Measurements from ENCODE around the gene TNNI2. TPM values are rescaled to one million over a fixed set of nuclear protein-coding genes. Genes with fewer than 3 reads are reported as not detected.
A peak's percentile ranks its signal among the peaks of the same experiment; 100 is the strongest.

The TNNI2 gene
- total and polyA plus RNA-seq, 2 donors (not counting 1 experiment from before 2014, with no cell fraction given): 2.9 to 12.9 TPM

DNA sequence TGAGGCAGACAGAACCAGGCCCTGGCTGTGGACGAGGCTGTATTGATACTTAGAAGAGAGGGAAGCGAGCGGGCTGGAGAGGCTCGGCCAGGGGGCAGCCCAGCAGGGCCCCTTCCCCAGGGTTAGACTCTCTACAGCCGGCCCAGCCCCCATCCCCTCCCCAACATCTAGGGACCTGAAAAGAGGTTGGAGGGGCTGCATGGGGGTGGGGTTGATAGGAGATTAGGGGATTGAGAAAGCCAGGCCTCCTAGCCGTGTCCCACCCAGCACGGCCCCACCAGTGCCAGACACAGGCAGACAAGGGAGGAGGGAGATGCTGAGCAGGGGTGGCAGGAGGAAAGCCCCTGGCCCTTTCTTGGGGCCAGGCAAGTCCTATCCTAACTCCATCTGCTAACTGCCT is 19.8 kb downstream of the TNNI2 start:
- H3K9ac ChIP-seq (ENCODE audit: low read length): no peak overlapping the region
- no peak overlapping the region for H3K27ac ChIP-seq (ENCODE audit: low read length in 2 of 2)
- H3K9me3 ChIP-seq (ENCODE audit: control extremely low read depth in 1 of 3, control insufficient read depth in 2 of 3, insufficient read depth in 1 of 3, low read length in 2 of 3): no peaks in the 10 kb centered on the region
- peaks cover 100% of the 10 kb centered on the region for H4K20me1 ChIP-seq (ENCODE audit: control insufficient read depth, insufficient read depth, low read length, poor library complexity, severe bottlenecking)
- H3K4me2 ChIP-seq (replicated peaks; ENCODE audit: low read depth, low read length, poor library complexity, severe bottlenecking): peak overlapping the region; percentile 9
- TF ChIP-seq EZH2 (IDR thresholded peaks at IDR 0.05; ENCODE audit: borderline replicate concordance, insufficient read depth, low read depth, low read length, poor library complexity, severe bottlenecking): no peak
- TF ChIP-seq, protein P1, sequence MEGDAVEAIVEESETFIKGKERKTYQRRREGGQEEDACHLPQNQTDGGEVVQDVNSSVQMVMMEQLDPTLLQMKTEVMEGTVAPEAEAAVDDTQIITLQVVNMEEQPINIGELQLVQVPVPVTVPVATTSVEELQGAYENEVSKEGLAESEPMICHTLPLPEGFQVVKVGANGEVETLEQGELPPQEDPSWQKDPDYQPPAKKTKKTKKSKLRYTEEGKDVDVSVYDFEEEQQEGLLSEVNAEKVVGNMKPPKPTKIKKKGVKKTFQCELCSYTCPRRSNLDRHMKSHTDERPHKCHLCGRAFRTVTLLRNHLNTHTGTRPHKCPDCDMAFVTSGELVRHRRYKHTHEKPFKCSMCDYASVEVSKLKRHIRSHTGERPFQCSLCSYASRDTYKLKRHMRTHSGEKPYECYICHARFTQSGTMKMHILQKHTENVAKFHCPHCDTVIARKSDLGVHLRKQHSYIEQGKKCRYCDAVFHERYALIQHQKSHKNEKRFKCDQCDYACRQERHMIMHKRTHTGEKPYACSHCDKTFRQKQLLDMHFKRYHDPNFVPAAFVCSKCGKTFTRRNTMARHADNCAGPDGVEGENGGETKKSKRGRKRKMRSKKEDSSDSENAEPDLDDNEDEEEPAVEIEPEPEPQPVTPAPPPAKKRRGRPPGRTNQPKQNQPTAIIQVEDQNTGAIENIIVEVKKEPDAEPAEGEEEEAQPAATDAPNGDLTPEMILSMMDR (IDR thresholded peaks at IDR 0.05): no peak
- peaks cover 43 to 78% of the 10 kb centered on the region in 2 donors for H3K4me1 ChIP-seq (ENCODE audit: control insufficient read depth in 2 of 2, insufficient read depth in 2 of 2, low read length in 2 of 2)
- peaks cover 0 to 75% of the 10 kb centered on the region in 2 experiments for H3K36me3 ChIP-seq (replicated peaks in 1 of 2; ENCODE audit: control extremely low read depth in 1 of 2, control insufficient read depth in 1 of 2, extremely low read depth in 1 of 2, insufficient read depth in 2 of 2, low read length in 1 of 2)
- ChIA-PET CTCF (interaction anchor here (1.5 to 2.0 kb wide), 2 partner anchors 24 kb away, joined by 6 read pairs; no protein-coding TSS in a partner anchor), POLR2A (no interaction called here)
- peaks cover 35% of the 10 kb centered on the region for H3K4me1 Mint-ChIP-seq
- H2AFZ ChIP-seq (ENCODE audit: insufficient read depth, low read depth, low read length, poor library complexity, severe bottlenecking): no peak overlapping the region
- no peaks in the 10 kb centered on the region for H3K27me3 Mint-ChIP-seq
- H3K79me2 ChIP-seq (ENCODE audit: control insufficient read depth, insufficient read depth, low read length): peaks cover 100% of the 10 kb centered on the region
- WGBS (ENCODE audit: insufficient coverage): 96% methylated on average over 3 of the region's 7 CpGs
- H3K4me3 Mint-ChIP-seq: no peak overlapping the region
- H3K9me3 Mint-ChIP-seq (ENCODE audit: insufficient read depth): no peaks in the 10 kb centered on the region
- DNase-seq (no peak), ATAC-seq (ENCODE audit: low read depth) (no peak)
- intact Hi-C loops (cut with micrococcal nuclease): no loop called here
- H3K27me3 ChIP-seq (replicated peaks in 1 of 4; ENCODE audit: control extremely low read depth in 1 of 4, control insufficient read depth in 3 of 4, insufficient read depth in 4 of 4, low read length in 3 of 4): no peaks in the 10 kb centered on the region
- peak overlapping the region; percentile 20 for H3K27ac Mint-ChIP-seq
- no peak overlapping the region for H3K4me3 ChIP-seq (ENCODE audit: control extremely low read depth in 1 of 5, extremely low read depth in 1 of 5, insufficient read depth in 1 of 5, low read depth in 2 of 5, low read length in 4 of 5)

DNA sequence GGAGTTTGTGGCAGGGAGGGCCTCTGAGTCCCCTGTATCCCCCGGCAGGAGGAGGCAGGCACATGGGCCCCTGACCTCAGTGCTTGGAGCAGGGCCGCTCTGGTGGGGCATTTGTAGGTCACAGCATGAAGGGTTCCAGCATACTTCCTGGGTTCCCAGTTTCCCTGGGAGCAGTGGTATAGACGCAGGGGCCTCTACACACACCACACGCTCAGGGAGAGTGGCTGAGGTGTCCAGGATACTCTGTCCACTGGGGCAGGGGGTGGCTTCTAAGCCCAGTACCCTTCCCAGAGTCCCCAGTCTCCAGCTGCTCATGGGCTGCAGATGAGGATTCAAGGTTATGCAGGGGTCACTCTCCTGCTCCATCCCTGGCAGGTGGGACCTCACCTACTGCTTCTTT is 20.2 kb downstream of the TNNI2 start:
- intact Hi-C loops (cut with micrococcal nuclease): no loop called here
- Histone ChIP-seq H4K20me1 (ENCODE audit: control insufficient read depth, insufficient read depth, low read length, poor library complexity, severe bottlenecking) (peaks cover 100% of the 10 kb centered on the region), H3K79me2 (ENCODE audit: control insufficient read depth, insufficient read depth, low read length) (peaks cover 100% of the 10 kb centered on the region), H3K9ac (ENCODE audit: low read length) (no peak overlapping the region), H3K4me2 (replicated peaks; ENCODE audit: low read depth, low read length, poor library complexity, severe bottlenecking) (peak overlapping the region; percentile 9), H3K27me3 (replicated peaks in 1 of 4; ENCODE audit: control extremely low read depth in 1 of 4, control insufficient read depth in 3 of 4, insufficient read depth in 4 of 4, low read length in 3 of 4) (no peaks in the 10 kb centered on the region), H3K4me1 (ENCODE audit: control insufficient read depth in 2 of 2, insufficient read depth in 2 of 2, low read length in 2 of 2) (peaks cover 43 to 79% of the 10 kb centered on the region in 2 donors), H3K9me3 (ENCODE audit: control extremely low read depth in 1 of 3, control insufficient read depth in 2 of 3, insufficient read depth in 1 of 3, low read length in 2 of 3) (no peaks in the 10 kb centered on the region), H2AFZ (ENCODE audit: insufficient read depth, low read depth, low read length, poor library complexity, severe bottlenecking) (no peak overlapping the region), H3K36me3 (replicated peaks in 1 of 2; ENCODE audit: control extremely low read depth in 1 of 2, control insufficient read depth in 1 of 2, extremely low read depth in 1 of 2, insufficient read depth in 2 of 2, low read length in 1 of 2) (peaks cover 0 to 77% of the 10 kb centered on the region in 2 experiments), H3K4me3 (ENCODE audit: control extremely low read depth in 1 of 5, extremely low read depth in 1 of 5, insufficient read depth in 1 of 5, low read depth in 2 of 5, low read length in 4 of 5) (no peak overlapping the region), H3K27ac (ENCODE audit: low read length in 2 of 2) (no peak overlapping the region)
- WGBS (ENCODE audit: insufficient coverage): 89% methylated on average over 4 of the region's 4 CpGs
- POLR2A ChIA-PET: no interaction called here
- Mint-ChIP-seq H3K27ac (no peak overlapping the region), H3K9me3 (ENCODE audit: insufficient read depth) (no peaks in the 10 kb centered on the region), H3K4me3 (no peak overlapping the region), H3K4me1 (peaks cover 32% of the 10 kb centered on the region), H3K27me3 (no peaks in the 10 kb centered on the region)
- DNase-seq: no peak
- TF ChIP-seq EZH2 (IDR thresholded peaks at IDR 0.05; ENCODE audit: borderline replicate concordance, insufficient read depth, low read depth, low read length, poor library complexity, severe bottlenecking): no peak
- TF ChIP-seq, protein P1 (IDR thresholded peaks at IDR 0.05): no peak
- CTCF ChIA-PET: interaction anchor here (2.0 kb wide), 1 partner anchor 23 kb away, joined by 6 read pairs; no protein-coding TSS in a partner anchor
- no peak for ATAC-seq (ENCODE audit: low read depth)
